SU-DHL-6 (cell line): Measurements from ENCODE around the gene AP3D1.

Source experiments
- CTCF ChIP-seq: fragments of 200-600 bp; sonication (generic); IDR thresholded peaks from one replicate; pipeline ENCODE4 v1.5.1; 2017; ENCODE audit warnings: antibody characterized with exemption, mild to moderate bottlenecking, low read length, moderate library complexity; ENCODE audit not compliant: insufficient read depth, poor library complexity, severe bottlenecking
- EZH2phosphoT487 ChIP-seq: fragments of 200-600 bp; sonication (generic), shearing (Covaris generic); conservative IDR thresholded peaks from 2 replicates; pipeline ENCODE4 v1.6.1; 2018; ENCODE audit warnings: mild to moderate bottlenecking, antibody characterized with exemption, low read length, moderate library complexity, mixed read lengths

- TF ChIP-seq CTCF (no peak), EZH2phosphoT487 (no peak)
Observed at GRCh38 chr19:2126879-2127518, 24.4 kb downstream of the AP3D1 start.
